Activated CD4-positive, alpha-beta T cell treated with anti-CD3 and anti-CD28 coated beads, Interleukin-2, Interleukin-4, amounts not matched to agents 100 ng/mL and 50 ng/mL, durations not matched to agents 16 hours and 8 hours (primary cell): Measurements from ENCODE around the gene ARHGAP25.

Experiments used
- DNase-seq: peaks from one replicate; pipeline ENCODE4 v3.0.0-alpha.2; 2020; ENCODE audit warnings: low spot score

The ARHGAP25 gene

GRCh38 chr2:68766376-68766845, 31.8 kb downstream of the ARHGAP25 start:
- peak; percentile 93 for DNase-seq

- peak; percentile 78 for DNase-seq
Observed at GRCh38 chr2:68767031-68767961, 32.7 kb downstream of the ARHGAP25 start.

- no peak for DNase-seq
Observed at GRCh38 chr2:68767996-68768395, 33.4 kb downstream of the ARHGAP25 start.

- no peak for DNase-seq
Observed at GRCh38 chr2:68768461-68768860, 33.9 kb downstream of the ARHGAP25 start.

GRCh38 chr2:68768951-68769350, 34.3 kb downstream of the ARHGAP25 start:
- DNase-seq = no peak

GRCh38 chr2:68769586-68770270, 35.1 kb downstream of the ARHGAP25 start:
- no peak for DNase-seq

- peak; percentile 60 for DNase-seq
Observed at GRCh38 chr2:68770271-68771111, 35.9 kb downstream of the ARHGAP25 start.

GRCh38 chr2:68771211-68771751, 36.7 kb downstream of the ARHGAP25 start:
- DNase-seq = no peak

- DNase-seq = no peak
Observed at GRCh38 chr2:68772109-68772508, 37.5 kb downstream of the ARHGAP25 start.

- peak; percentile 85 for DNase-seq
Observed at GRCh38 chr2:68774569-68775271, 40.1 kb downstream of the ARHGAP25 start.

GRCh38 chr2:68775272-68775842, 40.7 kb downstream of the ARHGAP25 start:
- no peak for DNase-seq

- DNase-seq = no peak
Observed at GRCh38 chr2:68776124-68776523, 41.5 kb downstream of the ARHGAP25 start.

GRCh38 chr2:68779595-68779994, 45.0 kb downstream of the ARHGAP25 start:
- DNase-seq = no peak

- DNase-seq = no peak
Observed at GRCh38 chr2:68784188-68784587, 49.6 kb downstream of the ARHGAP25 start.

- no peak for DNase-seq
Observed at GRCh38 chr2:68784915-68785314, 50.3 kb downstream of the ARHGAP25 start.

- no peak for DNase-seq
Observed at GRCh38 chr2:68787356-68787755, 52.7 kb downstream of the ARHGAP25 start.

GRCh38 chr2:68789603-68790002, 55.0 kb downstream of the ARHGAP25 start:
- DNase-seq = peak; percentile 56

GRCh38 chr2:68790600-68790999, 56.0 kb downstream of the ARHGAP25 start:
- DNase-seq = no peak

- no peak for DNase-seq
Observed at GRCh38 chr2:68791914-68792313, 57.3 kb downstream of the ARHGAP25 start.

GRCh38 chr2:68792751-68793150, 58.1 kb downstream of the ARHGAP25 start:
- no peak for DNase-seq
